Measurements from ENCODE around the gene TMEM203. TPM values are rescaled to one million over a fixed set of nuclear protein-coding genes. Genes with fewer than 3 reads are reported as not detected.

The TMEM203 gene
- total RNA-seq, 2 donors from 2014 or later, result 34.0 to 39.5 TPM

DNA sequence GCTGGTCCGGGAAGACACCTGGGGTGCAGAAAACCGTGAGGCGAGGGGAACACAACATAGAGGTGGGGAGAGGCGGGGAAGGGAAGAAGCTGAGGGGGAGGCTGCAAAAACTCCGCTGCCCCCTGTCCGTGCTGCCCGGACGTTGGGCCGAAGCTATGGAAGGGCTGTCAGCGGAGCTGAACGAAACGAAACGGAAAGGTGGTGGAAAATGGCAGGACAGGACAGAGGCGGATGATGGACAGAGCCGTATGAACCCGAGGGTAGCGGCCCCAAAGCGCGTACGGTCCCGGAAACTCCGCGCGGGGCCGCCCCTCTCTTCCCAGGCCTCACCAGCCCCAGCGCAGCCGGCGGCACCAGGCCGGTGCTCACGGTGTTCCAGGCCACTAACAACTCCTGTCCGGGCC, 17.4 kb downstream of the TMEM203 start:
- peak overlapping the region; percentile 92 for H3K27ac Mint-ChIP-seq

DNA sequence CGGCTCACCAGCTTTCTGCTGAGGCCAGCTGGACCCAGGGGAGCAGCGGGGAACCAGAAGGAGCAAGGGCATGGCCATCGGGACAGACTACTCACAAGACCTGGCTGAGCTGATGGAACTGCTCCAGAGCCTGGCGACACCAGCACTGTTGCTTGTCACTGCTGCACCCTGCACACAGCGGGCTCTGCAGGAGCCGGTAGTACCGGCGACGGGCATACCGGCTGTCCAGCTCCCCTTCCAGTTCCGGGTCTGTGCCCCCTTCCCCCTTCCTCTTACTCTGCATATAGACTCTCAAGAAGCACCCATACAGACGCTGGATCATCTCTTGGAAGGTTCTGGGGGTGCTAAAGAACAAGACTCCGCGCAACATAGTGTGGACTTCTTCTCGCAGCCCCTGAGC, 18.1 kb downstream of the TMEM203 start:
- H3K27ac ChIP-seq (ENCODE audit: low read depth, low read length), result no peak overlapping the region
- H3K4me3 Mint-ChIP-seq, result peak overlapping the region; percentile 83
- H3K27ac Mint-ChIP-seq, result peak overlapping the region; percentile 92
- no peaks in the 10 kb centered on the region for H3K9me3 ChIP-seq (ENCODE audit: control insufficient read depth, low read length)
- peaks cover 23% of the 10 kb centered on the region for H3K4me1 ChIP-seq (ENCODE audit: control insufficient read depth, insufficient read depth, low read length)
- peaks cover 32% of the 10 kb centered on the region for H3K36me3 ChIP-seq (ENCODE audit: control insufficient read depth, insufficient read depth, low read length)
- peak overlapping the region; percentile 91 for H3K4me3 ChIP-seq (ENCODE audit: low read length)
- H3K4me1 Mint-ChIP-seq, result peaks cover 19% of the 10 kb centered on the region
- H3K27me3 Mint-ChIP-seq (ENCODE audit: insufficient read depth), result no peaks in the 10 kb centered on the region
- H3K9ac ChIP-seq (ENCODE audit: extremely low read depth, low read length, poor library complexity, severe bottlenecking), result peak overlapping the region; percentile 69
- TF ChIP-seq, protein P1, sequence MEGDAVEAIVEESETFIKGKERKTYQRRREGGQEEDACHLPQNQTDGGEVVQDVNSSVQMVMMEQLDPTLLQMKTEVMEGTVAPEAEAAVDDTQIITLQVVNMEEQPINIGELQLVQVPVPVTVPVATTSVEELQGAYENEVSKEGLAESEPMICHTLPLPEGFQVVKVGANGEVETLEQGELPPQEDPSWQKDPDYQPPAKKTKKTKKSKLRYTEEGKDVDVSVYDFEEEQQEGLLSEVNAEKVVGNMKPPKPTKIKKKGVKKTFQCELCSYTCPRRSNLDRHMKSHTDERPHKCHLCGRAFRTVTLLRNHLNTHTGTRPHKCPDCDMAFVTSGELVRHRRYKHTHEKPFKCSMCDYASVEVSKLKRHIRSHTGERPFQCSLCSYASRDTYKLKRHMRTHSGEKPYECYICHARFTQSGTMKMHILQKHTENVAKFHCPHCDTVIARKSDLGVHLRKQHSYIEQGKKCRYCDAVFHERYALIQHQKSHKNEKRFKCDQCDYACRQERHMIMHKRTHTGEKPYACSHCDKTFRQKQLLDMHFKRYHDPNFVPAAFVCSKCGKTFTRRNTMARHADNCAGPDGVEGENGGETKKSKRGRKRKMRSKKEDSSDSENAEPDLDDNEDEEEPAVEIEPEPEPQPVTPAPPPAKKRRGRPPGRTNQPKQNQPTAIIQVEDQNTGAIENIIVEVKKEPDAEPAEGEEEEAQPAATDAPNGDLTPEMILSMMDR (conservative IDR thresholded peaks at IDR 0.05), result no peak
- WGBS, 2 experiments (ENCODE audit: insufficient coverage in 1 of 2, insufficient read length in 1 of 2), result 91 to 94% methylated on average over 8 to 15 of the region's 15 CpGs
- peaks cover 19% of the 10 kb centered on the region for H3K36me3 Mint-ChIP-seq (ENCODE audit: low read depth)
- no peaks in the 10 kb centered on the region for H3K27me3 ChIP-seq (ENCODE audit: control insufficient read depth, insufficient read depth, low read length, poor library complexity, severe bottlenecking)
- no peaks in the 10 kb centered on the region for H3K9me3 Mint-ChIP-seq
- DNase-seq, result no peak

More for the DNA sequence above, 17.4 kb downstream of the TMEM203 start:
- WGBS, 2 experiments (ENCODE audit: insufficient coverage in 1 of 2, insufficient read length in 1 of 2), result 1% methylated on average over 18 to 31 of the region's 31 CpGs
- H3K9ac ChIP-seq (ENCODE audit: extremely low read depth, low read length, poor library complexity, severe bottlenecking), result peak overlapping the region; percentile 69
- Mint-ChIP-seq H3K36me3 (ENCODE audit: low read depth) (peaks cover 19% of the 10 kb centered on the region), H3K4me1 (peaks cover 19% of the 10 kb centered on the region), H3K9me3 (no peaks in the 10 kb centered on the region), H3K27me3 (ENCODE audit: insufficient read depth) (no peaks in the 10 kb centered on the region), H3K4me3 (peak overlapping the region; percentile 83)
- H3K9me3 ChIP-seq (ENCODE audit: control insufficient read depth, low read length), result no peaks in the 10 kb centered on the region
- no peaks in the 10 kb centered on the region for H3K27me3 ChIP-seq (ENCODE audit: control insufficient read depth, insufficient read depth, low read length, poor library complexity, severe bottlenecking)
- DNase-seq, result no peak
- no peak overlapping the region for H3K27ac ChIP-seq (ENCODE audit: low read depth, low read length)
- peak overlapping the region; percentile 91 for H3K4me3 ChIP-seq (ENCODE audit: low read length)
- H3K4me1 ChIP-seq (ENCODE audit: control insufficient read depth, insufficient read depth, low read length), result peaks cover 23% of the 10 kb centered on the region
- H3K36me3 ChIP-seq (ENCODE audit: control insufficient read depth, insufficient read depth, low read length), result peaks cover 31% of the 10 kb centered on the region
- TF ChIP-seq, protein P1 (conservative IDR thresholded peaks at IDR 0.05), result no peak

DNA sequence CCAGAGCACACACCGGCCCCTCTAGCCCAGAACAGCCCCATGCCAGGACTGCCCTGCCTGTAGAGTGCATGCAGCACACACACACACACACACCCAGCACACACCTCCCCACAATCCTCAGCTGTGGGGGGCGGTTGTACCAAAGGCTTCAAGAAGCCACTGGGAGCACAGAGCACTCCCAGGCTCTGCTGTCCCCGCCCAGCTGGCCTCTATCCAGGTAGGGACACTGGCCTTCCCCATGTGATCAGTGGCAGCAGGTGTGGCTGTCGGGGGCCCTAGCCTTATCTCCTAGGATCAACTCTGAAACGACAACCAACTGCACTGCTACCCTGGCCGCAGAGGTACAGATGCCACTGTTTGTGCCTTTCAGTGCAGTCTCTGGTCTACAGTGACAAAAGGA, 19.1 kb downstream of the TMEM203 start:
- peak overlapping the region; percentile 83 for H3K4me3 Mint-ChIP-seq
- Histone ChIP-seq H3K27me3 (ENCODE audit: control insufficient read depth, insufficient read depth, low read length, poor library complexity, severe bottlenecking) (no peaks in the 10 kb centered on the region), H3K9ac (ENCODE audit: extremely low read depth, low read length, poor library complexity, severe bottlenecking) (no peak overlapping the region), H3K9me3 (ENCODE audit: control insufficient read depth, low read length) (no peaks in the 10 kb centered on the region), H3K36me3 (ENCODE audit: control insufficient read depth, insufficient read depth, low read length) (peaks cover 30% of the 10 kb centered on the region), H3K4me1 (ENCODE audit: control insufficient read depth, insufficient read depth, low read length) (peaks cover 23% of the 10 kb centered on the region), H3K27ac (ENCODE audit: low read depth, low read length) (no peak overlapping the region), H3K4me3 (ENCODE audit: low read length) (no peak overlapping the region)
- no peaks in the 10 kb centered on the region for H3K9me3 Mint-ChIP-seq
- no peak for DNase-seq
- 87% methylated on average over 5 to 6 of the region's 6 CpGs for WGBS, 2 experiments (ENCODE audit: insufficient coverage in 1 of 2, insufficient read length in 1 of 2)
- no peaks in the 10 kb centered on the region for H3K27me3 Mint-ChIP-seq (ENCODE audit: insufficient read depth)
- H3K4me1 Mint-ChIP-seq, result peaks cover 19% of the 10 kb centered on the region
- TF ChIP-seq, protein P1 (conservative IDR thresholded peaks at IDR 0.05), result no peak
- H3K27ac Mint-ChIP-seq, result no peak overlapping the region
- peaks cover 23% of the 10 kb centered on the region for H3K36me3 Mint-ChIP-seq (ENCODE audit: low read depth)
